HUES48 (cell line): ENCODE data around the gene SLAMF6.

Experiments used
- H3K27ac ChIP-seq: one replicate; pipeline ENCODE4 v1.7.0; 2013; ENCODE audit warnings: low read depth, low read length, inconsistent platforms
- H3K27me3 ChIP-seq: 2 replicates; pipeline ENCODE4 v1.6.1; 2013; ENCODE audit warnings: mild to moderate bottlenecking, low read length; ENCODE audit not compliant: control insufficient read depth, insufficient read depth
- H3K36me3 ChIP-seq: 2 replicates; pipeline ENCODE4 v1.6.1; 2013; ENCODE audit warnings: low read length; ENCODE audit not compliant: control insufficient read depth, insufficient read depth
- H3K4me1 ChIP-seq: 2 replicates; pipeline ENCODE4 v1.6.1; 2013; ENCODE audit warnings: mild to moderate bottlenecking, low read length; ENCODE audit not compliant: control insufficient read depth, insufficient read depth
- H3K4me3 ChIP-seq: 2 replicates; pipeline ENCODE4 v1.5.1; 2013; ENCODE audit warnings: mild to moderate bottlenecking, low read depth, low read length
- H3K9ac ChIP-seq: 2 replicates; pipeline ENCODE4 v1.6.1; 2013; ENCODE audit warnings: mild to moderate bottlenecking, low read depth, low read length, moderate library complexity
- H3K9me3 ChIP-seq: 2 replicates; pipeline ENCODE4 v1.6.1; 2013; ENCODE audit warnings: low read length; ENCODE audit not compliant: control insufficient read depth, insufficient read depth

SLAMF6 gene

GRCh38 chr1:160446945-160447600 lies 76.0 kb downstream of the SLAMF6 start:
- H3K27ac ChIP-seq, result no peak overlapping the region
- H3K9me3 ChIP-seq, result no peaks in the 10 kb centered on the region
- H3K9ac ChIP-seq, result no peak overlapping the region
- no peaks in the 10 kb centered on the region for H3K27me3 ChIP-seq
- H3K36me3 ChIP-seq, result no peaks in the 10 kb centered on the region
- no peak overlapping the region for H3K4me3 ChIP-seq
- H3K4me1 ChIP-seq, result no peaks in the 10 kb centered on the region

- H3K27ac ChIP-seq, result no peak overlapping the region
- no peaks in the 10 kb centered on the region for H3K36me3 ChIP-seq
- peaks cover 5% of the 10 kb centered on the region; the same call in 1 of the 2 replicates for H3K4me1 ChIP-seq
- no peak overlapping the region for H3K4me3 ChIP-seq
- H3K9ac ChIP-seq, result no peak overlapping the region
- H3K27me3 ChIP-seq, result no peaks in the 10 kb centered on the region
- no peaks in the 10 kb centered on the region for H3K9me3 ChIP-seq
Observed at GRCh38 chr1:160439718-160440117, 83.3 kb downstream of the SLAMF6 start.

- Histone ChIP-seq H3K36me3 (no peaks in the 10 kb centered on the region), H3K4me3 (no peak overlapping the region), H3K27me3 (no peaks in the 10 kb centered on the region), H3K27ac (no peak overlapping the region), H3K9ac (no peak overlapping the region), H3K9me3 (no peaks in the 10 kb centered on the region), H3K4me1 (peaks cover 5% of the 10 kb centered on the region; the same call in 1 of the 2 replicates)
Observed at GRCh38 chr1:160438935-160439334, 84.1 kb downstream of the SLAMF6 start.

GRCh38 chr1:160438317-160438918 lies 84.6 kb downstream of the SLAMF6 start:
- peaks cover 5% of the 10 kb centered on the region; the same call in 1 of the 2 replicates for H3K4me1 ChIP-seq
- H3K27ac ChIP-seq, result no peak overlapping the region
- H3K9me3 ChIP-seq, result no peaks in the 10 kb centered on the region
- H3K36me3 ChIP-seq, result no peaks in the 10 kb centered on the region
- H3K4me3 ChIP-seq, result no peak overlapping the region
- H3K27me3 ChIP-seq, result no peaks in the 10 kb centered on the region
- no peak overlapping the region for H3K9ac ChIP-seq

GRCh38 chr1:160437432-160438316 lies 85.4 kb downstream of the SLAMF6 start:
- no peak overlapping the region for H3K4me3 ChIP-seq
- H3K4me1 ChIP-seq, result peaks cover 5% of the 10 kb centered on the region; the same call in 1 of the 2 replicates
- H3K27ac ChIP-seq, result no peak overlapping the region
- no peaks in the 10 kb centered on the region for H3K9me3 ChIP-seq
- H3K27me3 ChIP-seq, result no peaks in the 10 kb centered on the region
- no peaks in the 10 kb centered on the region for H3K36me3 ChIP-seq
- H3K9ac ChIP-seq, result no peak overlapping the region

- no peak overlapping the region for H3K9ac ChIP-seq
- H3K36me3 ChIP-seq, result no peaks in the 10 kb centered on the region
- H3K27me3 ChIP-seq, result no peaks in the 10 kb centered on the region
- no peaks in the 10 kb centered on the region for H3K9me3 ChIP-seq
- no peak overlapping the region for H3K27ac ChIP-seq
- no peak overlapping the region for H3K4me3 ChIP-seq
- H3K4me1 ChIP-seq, result peaks cover 5% of the 10 kb centered on the region; the same call in 1 of the 2 replicates
Observed at GRCh38 chr1:160436966-160437365, 86.1 kb downstream of the SLAMF6 start.
